Measurements from ENCODE around the gene GARS1.

GARS1 gene

GRCh38 chr7:30561389-30561788 lies 33.3 kb upstream of the GARS1 start:
- TF ChIP-seq TCF12 (IDR thresholded peaks at IDR 0.05; ENCODE audit: low read depth), result no peak

DNA sequence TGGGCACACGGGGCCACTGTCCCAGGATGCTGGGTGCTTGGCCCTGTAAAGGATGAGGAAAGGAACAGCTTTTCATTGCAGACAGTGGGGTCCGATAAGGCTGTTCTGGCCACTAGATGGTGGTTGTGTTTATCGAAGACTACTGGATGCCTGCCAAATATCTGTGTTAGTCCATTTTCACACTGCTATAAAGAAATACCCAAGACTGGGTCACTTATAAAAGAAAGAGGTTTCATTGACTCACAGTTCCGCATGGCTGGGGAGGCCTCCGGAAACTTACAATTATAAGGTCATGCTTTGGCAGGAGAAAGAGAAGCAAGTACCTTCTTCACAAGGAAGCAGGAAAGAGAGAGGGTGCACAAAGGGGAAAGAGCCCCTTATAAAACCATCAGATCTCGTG lies 32.2 kb upstream of the GARS1 start:
- TF ChIP-seq TAF1 (IDR thresholded peaks at IDR 0.05; ENCODE audit: low read depth) (no peak), CEBPB (IDR thresholded peaks at IDR 0.05) (no peak), TEAD4 (IDR thresholded peaks at IDR 0.05) (peak; percentile 18; the same call in 1 of the 2 replicates), MAX (IDR thresholded peaks at IDR 0.05) (no peak; the same call in 1 of the 2 replicates), TCF12 (IDR thresholded peaks at IDR 0.05; ENCODE audit: low read depth) (peak; percentile 57), NFIC (IDR thresholded peaks at IDR 0.05) (peak; percentile 81), ZBTB7A (IDR thresholded peaks at IDR 0.05; ENCODE audit: low read depth) (no peak), EP300 (IDR thresholded peaks at IDR 0.05; ENCODE audit: borderline replicate concordance) (peak; percentile 39; the same call in 1 of the 2 replicates)

DNA sequence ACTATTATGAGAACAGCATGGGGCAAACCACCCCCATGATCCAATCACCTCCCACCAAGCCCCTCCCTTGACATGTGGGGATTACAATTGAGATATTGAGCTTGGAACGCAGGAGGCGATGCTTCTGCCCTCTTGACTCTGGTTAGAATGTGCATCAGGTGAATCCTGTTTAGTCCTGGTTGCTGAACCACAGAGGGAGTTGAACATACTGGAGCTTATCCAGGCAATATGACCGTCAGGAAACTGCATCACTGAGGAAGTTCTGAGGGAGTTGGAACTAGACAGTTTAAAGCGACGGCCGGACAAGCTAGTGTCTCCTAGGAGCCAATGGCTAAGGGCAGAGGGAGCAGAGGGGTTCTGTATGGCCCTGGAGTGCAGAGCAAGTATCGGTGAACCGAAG lies 31.8 kb upstream of the GARS1 start:
- TF ChIP-seq FOXM1 (IDR thresholded peaks at IDR 0.05; ENCODE audit: borderline replicate concordance, low read depth), result no peak
- TF ChIP-seq CREB1 (IDR thresholded peaks at IDR 0.05; ENCODE audit: low read depth), result no peak
- no peak for TF ChIP-seq RAD21 (IDR thresholded peaks at IDR 0.05; ENCODE audit: low read depth)
- TF ChIP-seq YY1 (IDR thresholded peaks at IDR 0.05; ENCODE audit: low read depth), result no peak
- no peak for TF ChIP-seq CEBPB (IDR thresholded peaks at IDR 0.05)
- TF ChIP-seq TEAD4 (IDR thresholded peaks at IDR 0.05), result no peak
- TF ChIP-seq, protein P1, sequence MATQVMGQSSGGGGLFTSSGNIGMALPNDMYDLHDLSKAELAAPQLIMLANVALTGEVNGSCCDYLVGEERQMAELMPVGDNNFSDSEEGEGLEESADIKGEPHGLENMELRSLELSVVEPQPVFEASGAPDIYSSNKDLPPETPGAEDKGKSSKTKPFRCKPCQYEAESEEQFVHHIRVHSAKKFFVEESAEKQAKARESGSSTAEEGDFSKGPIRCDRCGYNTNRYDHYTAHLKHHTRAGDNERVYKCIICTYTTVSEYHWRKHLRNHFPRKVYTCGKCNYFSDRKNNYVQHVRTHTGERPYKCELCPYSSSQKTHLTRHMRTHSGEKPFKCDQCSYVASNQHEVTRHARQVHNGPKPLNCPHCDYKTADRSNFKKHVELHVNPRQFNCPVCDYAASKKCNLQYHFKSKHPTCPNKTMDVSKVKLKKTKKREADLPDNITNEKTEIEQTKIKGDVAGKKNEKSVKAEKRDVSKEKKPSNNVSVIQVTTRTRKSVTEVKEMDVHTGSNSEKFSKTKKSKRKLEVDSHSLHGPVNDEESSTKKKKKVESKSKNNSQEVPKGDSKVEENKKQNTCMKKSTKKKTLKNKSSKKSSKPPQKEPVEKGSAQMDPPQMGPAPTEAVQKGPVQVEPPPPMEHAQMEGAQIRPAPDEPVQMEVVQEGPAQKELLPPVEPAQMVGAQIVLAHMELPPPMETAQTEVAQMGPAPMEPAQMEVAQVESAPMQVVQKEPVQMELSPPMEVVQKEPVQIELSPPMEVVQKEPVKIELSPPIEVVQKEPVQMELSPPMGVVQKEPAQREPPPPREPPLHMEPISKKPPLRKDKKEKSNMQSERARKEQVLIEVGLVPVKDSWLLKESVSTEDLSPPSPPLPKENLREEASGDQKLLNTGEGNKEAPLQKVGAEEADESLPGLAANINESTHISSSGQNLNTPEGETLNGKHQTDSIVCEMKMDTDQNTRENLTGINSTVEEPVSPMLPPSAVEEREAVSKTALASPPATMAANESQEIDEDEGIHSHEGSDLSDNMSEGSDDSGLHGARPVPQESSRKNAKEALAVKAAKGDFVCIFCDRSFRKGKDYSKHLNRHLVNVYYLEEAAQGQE (IDR thresholded peaks at IDR 0.05; ENCODE audit: low read depth), result no peak
- no peak for TF ChIP-seq MAX (IDR thresholded peaks at IDR 0.05)
- no peak for TF ChIP-seq NFIC (IDR thresholded peaks at IDR 0.05)
- no peak for TF ChIP-seq USF1 (IDR thresholded peaks at IDR 0.05)
- TF ChIP-seq ZBTB7A (IDR thresholded peaks at IDR 0.05; ENCODE audit: low read depth), result no peak
- TF ChIP-seq EGR1 (IDR thresholded peaks at IDR 0.05), result no peak

DNA sequence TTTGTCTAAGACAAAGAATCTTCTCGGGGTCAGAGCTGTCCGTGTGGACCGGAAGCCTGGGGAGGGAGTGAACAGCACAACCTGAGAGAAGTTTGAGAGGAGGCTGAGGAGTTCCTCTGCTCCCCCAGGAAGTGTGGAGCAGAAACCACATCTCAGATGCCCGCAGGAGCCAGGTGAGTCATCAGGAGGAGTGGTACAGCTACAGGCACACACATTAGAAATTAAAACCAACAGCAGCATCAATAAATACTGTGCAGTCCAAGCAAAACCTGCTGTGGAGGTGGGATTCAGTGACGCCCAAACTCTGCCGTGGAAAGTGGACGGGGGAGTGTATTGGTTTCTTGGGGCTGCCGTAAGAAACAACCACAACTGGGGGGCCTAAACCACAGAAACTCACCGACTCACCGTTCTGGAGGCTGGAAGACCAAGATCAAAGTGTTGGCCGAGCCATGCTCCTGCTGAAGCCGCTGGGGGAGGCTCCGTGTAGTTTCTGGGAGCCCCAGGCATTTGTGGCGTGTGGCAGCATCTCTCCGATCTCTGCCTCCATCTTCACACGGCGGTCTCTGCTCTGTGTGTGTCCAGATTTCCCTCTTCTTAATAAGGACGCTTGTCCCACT lies 31.2 kb upstream of the GARS1 start:
- TF ChIP-seq RAD21 (IDR thresholded peaks at IDR 0.05; ENCODE audit: low read depth) (no peak), MAX (IDR thresholded peaks at IDR 0.05) (no peak), FOXM1 (IDR thresholded peaks at IDR 0.05; ENCODE audit: borderline replicate concordance, low read depth) (no peak), NFIC (IDR thresholded peaks at IDR 0.05) (no peak), TCF12 (IDR thresholded peaks at IDR 0.05; ENCODE audit: low read depth) (no peak), ZBTB7A (IDR thresholded peaks at IDR 0.05; ENCODE audit: low read depth) (no peak), YY1 (IDR thresholded peaks at IDR 0.05; ENCODE audit: low read depth) (no peak), TEAD4 (IDR thresholded peaks at IDR 0.05) (no peak), USF1 (IDR thresholded peaks at IDR 0.05) (no peak), TAF1 (IDR thresholded peaks at IDR 0.05; ENCODE audit: low read depth) (no peak)

DNA sequence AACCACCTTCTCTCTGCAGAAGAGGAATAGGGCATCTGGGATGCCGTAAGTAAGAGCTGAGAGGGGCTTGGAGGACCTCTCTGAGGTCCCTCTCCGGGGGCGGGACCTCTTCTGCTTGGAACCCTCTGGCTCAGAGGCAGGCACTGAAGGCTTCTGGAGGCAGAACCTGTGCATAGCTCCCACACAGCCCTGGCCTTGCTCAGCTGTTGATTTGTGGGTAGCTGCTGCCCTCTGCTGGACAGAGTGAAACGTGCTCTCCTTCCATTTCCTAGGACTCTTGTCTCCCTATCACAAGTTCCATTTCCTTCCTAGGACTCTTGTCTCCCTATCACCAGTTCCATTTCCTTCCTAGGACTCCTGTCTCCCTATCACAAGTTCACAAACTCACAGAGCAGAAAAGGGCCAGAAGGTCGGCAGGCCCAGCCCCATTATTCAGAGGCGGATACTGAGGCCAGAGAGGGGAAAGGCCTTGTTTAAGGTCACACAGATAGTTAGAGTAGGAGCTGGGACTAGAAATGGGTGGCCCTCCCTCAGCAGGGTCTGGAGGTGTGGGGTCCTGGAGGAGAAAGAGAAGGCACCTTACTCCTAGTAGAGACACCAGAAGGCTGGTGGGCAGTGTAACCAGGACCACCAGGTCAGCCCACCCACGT lies 30.3 kb upstream of the GARS1 start:
- TF ChIP-seq CEBPB (IDR thresholded peaks at IDR 0.05) (no peak), RAD21 (IDR thresholded peaks at IDR 0.05; ENCODE audit: low read depth) (peak; percentile 98), USF1 (IDR thresholded peaks at IDR 0.05) (no peak), YY1 (IDR thresholded peaks at IDR 0.05; ENCODE audit: low read depth) (0 out of 2 replicates have a peak, but pooled peaks have one; percentile 32), TAF1 (IDR thresholded peaks at IDR 0.05; ENCODE audit: low read depth) (no peak), EP300 (IDR thresholded peaks at IDR 0.05; ENCODE audit: borderline replicate concordance) (no peak), CREB1 (IDR thresholded peaks at IDR 0.05; ENCODE audit: low read depth) (no peak), TEAD4 (IDR thresholded peaks at IDR 0.05) (no peak), MAX (IDR thresholded peaks at IDR 0.05) (no peak)

- TF ChIP-seq NFIC (IDR thresholded peaks at IDR 0.05), result no peak
- TF ChIP-seq CREB1 (IDR thresholded peaks at IDR 0.05; ENCODE audit: low read depth), result no peak
- no peak for TF ChIP-seq USF1 (IDR thresholded peaks at IDR 0.05)
- TF ChIP-seq EP300 (IDR thresholded peaks at IDR 0.05; ENCODE audit: borderline replicate concordance), result no peak
- TF ChIP-seq, protein P1 (IDR thresholded peaks at IDR 0.05; ENCODE audit: low read depth), result no peak
- TF ChIP-seq RAD21 (IDR thresholded peaks at IDR 0.05; ENCODE audit: low read depth), result no peak
- TF ChIP-seq CEBPB (IDR thresholded peaks at IDR 0.05), result no peak
- TF ChIP-seq TAF1 (IDR thresholded peaks at IDR 0.05; ENCODE audit: low read depth), result no peak
- TF ChIP-seq EGR1 (IDR thresholded peaks at IDR 0.05), result no peak
- no peak for TF ChIP-seq MAX (IDR thresholded peaks at IDR 0.05)
- no peak for TF ChIP-seq TEAD4 (IDR thresholded peaks at IDR 0.05)
- no peak for TF ChIP-seq ZBTB7A (IDR thresholded peaks at IDR 0.05; ENCODE audit: low read depth)
- TF ChIP-seq YY1 (IDR thresholded peaks at IDR 0.05; ENCODE audit: low read depth), result no peak
- TF ChIP-seq TCF12 (IDR thresholded peaks at IDR 0.05; ENCODE audit: low read depth), result no peak
- TF ChIP-seq FOXM1 (IDR thresholded peaks at IDR 0.05; ENCODE audit: borderline replicate concordance, low read depth), result no peak
Measured at GRCh38 chr7:30566596-30566995, 28.1 kb upstream of the GARS1 start.
